ENCODE results near the gene TSPEAR. TPM values are rescaled to one million over a fixed set of nuclear protein-coding genes. Genes with fewer than 3 reads are reported as not detected.

The TSPEAR gene
- total RNA-seq, 4 donors from 2014 or later: 0.21 to 1.3 (median 0.69) TPM

DNA sequence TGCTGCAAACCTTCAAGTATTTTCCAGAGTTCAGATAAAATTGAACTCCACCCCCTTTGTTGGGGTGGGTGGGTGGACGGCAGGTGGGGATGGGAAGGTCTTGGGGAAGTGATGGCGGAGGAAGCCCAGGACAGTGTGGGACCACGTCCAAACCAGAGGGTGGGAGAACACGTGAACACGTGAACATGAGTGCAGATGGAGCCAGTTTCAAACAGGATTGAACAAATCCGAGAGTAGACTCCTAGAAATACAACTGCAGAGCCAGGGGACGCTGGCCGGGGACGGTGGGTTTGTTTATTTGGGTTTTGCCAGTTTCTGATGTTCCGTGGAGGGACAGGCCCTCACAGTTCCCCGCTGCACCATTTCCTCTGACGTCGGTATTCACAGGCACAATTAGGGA, 163.0 kb downstream of the TSPEAR start:
- 54 to 69% methylated on average over 13 of the region's 13 CpGs for WGBS, 2 donors
- intact Hi-C loops (cut with DNase I): no loop called here
- no peak overlapping the region for H3K27ac ChIP-seq
- H3K36me3 ChIP-seq: no peaks in the 10 kb centered on the region
- no peaks in the 10 kb centered on the region for H3K27me3 ChIP-seq
- TF ChIP-seq, protein P1, sequence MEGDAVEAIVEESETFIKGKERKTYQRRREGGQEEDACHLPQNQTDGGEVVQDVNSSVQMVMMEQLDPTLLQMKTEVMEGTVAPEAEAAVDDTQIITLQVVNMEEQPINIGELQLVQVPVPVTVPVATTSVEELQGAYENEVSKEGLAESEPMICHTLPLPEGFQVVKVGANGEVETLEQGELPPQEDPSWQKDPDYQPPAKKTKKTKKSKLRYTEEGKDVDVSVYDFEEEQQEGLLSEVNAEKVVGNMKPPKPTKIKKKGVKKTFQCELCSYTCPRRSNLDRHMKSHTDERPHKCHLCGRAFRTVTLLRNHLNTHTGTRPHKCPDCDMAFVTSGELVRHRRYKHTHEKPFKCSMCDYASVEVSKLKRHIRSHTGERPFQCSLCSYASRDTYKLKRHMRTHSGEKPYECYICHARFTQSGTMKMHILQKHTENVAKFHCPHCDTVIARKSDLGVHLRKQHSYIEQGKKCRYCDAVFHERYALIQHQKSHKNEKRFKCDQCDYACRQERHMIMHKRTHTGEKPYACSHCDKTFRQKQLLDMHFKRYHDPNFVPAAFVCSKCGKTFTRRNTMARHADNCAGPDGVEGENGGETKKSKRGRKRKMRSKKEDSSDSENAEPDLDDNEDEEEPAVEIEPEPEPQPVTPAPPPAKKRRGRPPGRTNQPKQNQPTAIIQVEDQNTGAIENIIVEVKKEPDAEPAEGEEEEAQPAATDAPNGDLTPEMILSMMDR (IDR thresholded peaks at IDR 0.05): no peak
- TF ChIP-seq POLR2A (IDR thresholded peaks at IDR 0.05): no peak
- no peak for DNase-seq
- no peak overlapping the region for H3K4me3 ChIP-seq (replicated peaks in 1 of 3)
- no peaks in the 10 kb centered on the region for H3K4me1 ChIP-seq
- no peaks in the 10 kb centered on the region for H3K9me3 ChIP-seq

DNA sequence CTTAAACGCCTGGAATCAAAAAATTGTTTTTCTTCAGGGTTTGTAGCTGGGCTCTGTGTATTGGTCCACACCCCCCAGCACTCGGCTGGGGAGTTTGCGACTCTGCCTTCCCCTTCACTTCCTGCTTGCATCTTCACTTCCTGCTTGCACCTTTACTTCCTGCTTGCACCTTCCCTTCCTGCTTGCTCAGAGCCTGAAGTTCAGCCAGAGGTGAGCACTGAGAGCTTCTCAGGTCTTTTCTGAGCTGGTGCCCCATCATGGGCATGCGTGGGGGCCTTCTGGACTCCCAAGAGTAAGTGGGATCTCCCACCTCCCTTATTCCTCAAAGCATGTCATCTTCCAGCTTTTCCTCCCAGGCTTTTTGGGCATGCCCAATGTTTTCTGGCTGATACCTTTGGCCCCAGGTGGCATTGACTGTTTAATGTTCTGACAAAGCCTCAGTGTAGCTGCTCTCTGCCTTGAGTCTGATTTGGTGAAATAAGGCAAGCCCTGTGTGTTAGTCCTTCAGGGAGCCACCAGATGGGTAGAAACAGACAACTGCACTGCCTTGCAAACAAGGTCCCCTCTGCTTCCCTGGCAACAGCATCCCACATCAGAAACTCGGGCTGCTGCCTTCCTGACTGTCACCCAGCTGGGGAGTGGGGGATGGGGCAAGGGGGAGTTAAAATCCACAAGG, 163.6 kb downstream of the TSPEAR start:
- Histone ChIP-seq H3K27ac (no peak overlapping the region), H3K9me3 (no peaks in the 10 kb centered on the region), H3K4me3 (replicated peaks in 1 of 3) (no peak overlapping the region), H3K27me3 (no peaks in the 10 kb centered on the region), H3K36me3 (no peaks in the 10 kb centered on the region), H3K4me1 (no peaks in the 10 kb centered on the region)
- TF ChIP-seq, protein P1 (IDR thresholded peaks at IDR 0.05): no peak
- no peak for TF ChIP-seq POLR2A (IDR thresholded peaks at IDR 0.05)
- WGBS, 2 donors: 73 to 74% methylated on average over 5 of the region's 5 CpGs
- intact Hi-C loops (cut with DNase I): no loop called here
- no peak for DNase-seq

DNA sequence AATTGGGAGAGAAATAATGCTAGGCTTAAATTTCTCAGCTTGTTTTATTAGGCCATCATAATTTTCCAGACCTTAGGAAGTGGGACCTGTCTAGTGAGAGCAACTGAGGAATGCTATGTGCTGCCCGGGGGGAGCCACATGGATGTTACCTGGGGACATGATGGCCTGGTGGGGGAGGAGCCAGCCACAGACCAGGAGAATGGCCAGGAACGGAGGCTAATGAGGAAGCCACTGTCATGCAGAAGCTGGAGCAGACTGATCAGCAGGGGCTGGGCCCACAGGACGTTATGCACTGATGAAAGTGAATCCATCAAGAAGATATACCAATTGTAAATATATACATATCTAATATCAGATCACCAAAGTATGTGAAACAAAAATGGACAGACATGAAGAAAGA, 166.8 kb downstream of the TSPEAR start:
- Histone ChIP-seq H3K27me3 (no peaks in the 10 kb centered on the region), H3K4me3 (replicated peaks in 1 of 3) (no peak overlapping the region), H3K36me3 (no peaks in the 10 kb centered on the region), H3K4me1 (no peaks in the 10 kb centered on the region), H3K27ac (no peak overlapping the region), H3K9me3 (no peaks in the 10 kb centered on the region)
- no peak for DNase-seq
- 75 to 85% methylated on average over 3 of the region's 3 CpGs for WGBS, 2 donors
- TF ChIP-seq, protein P1 (IDR thresholded peaks at IDR 0.05): no peak
- no peak for TF ChIP-seq POLR2A (IDR thresholded peaks at IDR 0.05)
- intact Hi-C loops (cut with DNase I): no loop called here

DNA sequence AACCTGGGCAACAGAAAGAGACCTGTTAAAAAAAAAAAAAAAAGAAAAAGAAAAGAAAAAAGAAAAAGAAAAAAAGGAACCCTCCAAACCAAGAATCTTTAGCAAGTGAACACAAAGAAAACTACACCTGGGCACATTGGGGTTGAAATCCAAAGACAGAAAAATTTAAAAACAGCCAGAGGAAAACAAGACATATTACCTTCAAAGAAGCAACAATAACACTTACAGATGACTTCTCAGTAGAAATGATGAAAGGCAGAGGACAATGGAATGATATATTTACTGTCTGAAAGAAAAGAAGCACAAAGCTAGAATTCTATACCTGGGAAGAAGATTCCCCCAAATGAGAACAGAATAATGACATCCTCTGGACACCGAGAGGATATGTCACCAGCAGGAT, 168.7 kb downstream of the TSPEAR start:
- no peak for TF ChIP-seq POLR2A (IDR thresholded peaks at IDR 0.05)
- TF ChIP-seq, protein P1 (IDR thresholded peaks at IDR 0.05): no peak
- 81 to 92% methylated on average over 1 of the region's 1 CpG for WGBS, 2 donors
- H3K27me3 ChIP-seq: no peaks in the 10 kb centered on the region
- intact Hi-C loops (cut with DNase I): no loop called here
- H3K4me3 ChIP-seq (replicated peaks in 1 of 3): no peak overlapping the region
- no peaks in the 10 kb centered on the region for H3K4me1 ChIP-seq
- no peak for DNase-seq
- no peaks in the 10 kb centered on the region for H3K9me3 ChIP-seq
- no peaks in the 10 kb centered on the region for H3K36me3 ChIP-seq
- no peak overlapping the region for H3K27ac ChIP-seq

DNA sequence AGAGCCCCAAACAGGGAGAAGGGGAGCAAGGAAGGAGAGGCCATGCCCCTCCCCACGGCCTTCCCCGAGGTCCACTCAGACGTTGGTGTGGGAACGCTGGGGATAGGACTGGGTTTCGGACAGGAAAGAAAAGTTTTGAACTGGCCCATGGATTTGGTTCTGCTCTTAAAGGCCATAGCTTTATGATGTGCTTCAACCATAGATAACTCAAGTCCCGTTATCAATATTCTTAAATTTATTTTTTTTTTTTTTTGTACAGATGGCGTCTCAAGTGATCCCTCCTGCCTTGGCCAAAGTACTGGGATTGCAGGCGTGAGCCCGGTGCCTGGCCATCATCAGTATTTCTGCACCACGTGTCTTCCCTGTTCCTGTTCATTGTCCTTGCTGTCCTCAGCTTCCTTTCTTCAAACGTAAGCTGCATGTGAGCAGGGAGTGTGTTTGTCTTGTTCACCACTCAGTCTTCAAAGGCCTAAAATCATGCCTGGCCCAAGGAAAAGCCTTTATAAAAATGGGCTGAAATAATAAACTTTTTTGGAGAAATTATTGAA, 170.6 kb downstream of the TSPEAR start:
- Histone ChIP-seq H3K36me3 (no peaks in the 10 kb centered on the region), H3K4me1 (no peaks in the 10 kb centered on the region), H3K4me3 (replicated peaks in 1 of 3) (no peak overlapping the region), H3K9me3 (no peaks in the 10 kb centered on the region), H3K27me3 (no peaks in the 10 kb centered on the region), H3K27ac (no peak overlapping the region)
- 83 to 89% methylated on average over 11 of the region's 11 CpGs for WGBS, 2 donors
- no peak for DNase-seq
- TF ChIP-seq, protein P1 (IDR thresholded peaks at IDR 0.05): no peak
- TF ChIP-seq POLR2A (IDR thresholded peaks at IDR 0.05): no peak
- intact Hi-C loops (cut with DNase I): no loop called here

Data from thyroid gland (tissue), 4 donors.